ENCODE data around the gene C1orf105.

Gene C1orf105

GRCh38 chr1:172469717-172470116, 49.2 kb downstream of the C1orf105 start:
- no peak for TF ChIP-seq CTCF (conservative IDR thresholded peaks at IDR 0.05)
- H3K27ac ChIP-seq: peak overlapping the region; percentile 36; the same call in 1 of the 2 replicates

GRCh38 chr1:172470149-172470548, 49.7 kb downstream of the C1orf105 start:
- H3K27ac ChIP-seq: peak overlapping the region; percentile 36; the same call in 1 of the 2 replicates
- no peak for TF ChIP-seq CTCF (conservative IDR thresholded peaks at IDR 0.05)

GRCh38 chr1:172471666-172472065, 51.2 kb downstream of the C1orf105 start:
- H3K27ac ChIP-seq: no peak overlapping the region
- no peak for TF ChIP-seq CTCF (conservative IDR thresholded peaks at IDR 0.05)

- TF ChIP-seq CTCF (conservative IDR thresholded peaks at IDR 0.05): no peak
- no peak overlapping the region for H3K27ac ChIP-seq
Observed at GRCh38 chr1:172472495-172472894, 52.0 kb downstream of the C1orf105 start.

GRCh38 chr1:172473302-172473701, 52.8 kb downstream of the C1orf105 start:
- no peak for TF ChIP-seq CTCF (conservative IDR thresholded peaks at IDR 0.05)
- H3K27ac ChIP-seq: no peak overlapping the region

GRCh38 chr1:172473842-172474241, 53.4 kb downstream of the C1orf105 start:
- no peak for TF ChIP-seq CTCF (conservative IDR thresholded peaks at IDR 0.05)
- no peak overlapping the region for H3K27ac ChIP-seq

- no peak for TF ChIP-seq CTCF (conservative IDR thresholded peaks at IDR 0.05)
- H3K27ac ChIP-seq: no peak overlapping the region
Observed at GRCh38 chr1:172476218-172476811, 55.8 kb downstream of the C1orf105 start.

All from VCaP (cell line).